BLaER1 (cell line): ENCODE data around the gene QPRT.
A peak's percentile ranks its signal among the peaks of the same experiment; 100 is the strongest.
"Not testable (repeated sequence)": the region's sequence is repeated elsewhere in the genome, so short reads cannot be mapped to it uniquely, and the experiment has no call there.

ENCODE experiments used
- H3K27ac ChIP-seq: shearing (Covaris generic); formaldehyde crosslinking; 2 replicates; pipeline ENCODE4 v1.8.1; 2022
- H3K27me3 ChIP-seq: shearing (Covaris generic); formaldehyde crosslinking; 2 replicates; pipeline ENCODE4 v1.8.1; 2022
- H3K36me3 ChIP-seq: shearing (Covaris generic); formaldehyde crosslinking; 2 replicates; pipeline ENCODE4 v1.8.1; 2022
- H3K4me1 ChIP-seq: shearing (Covaris generic); formaldehyde crosslinking; 2 replicates; pipeline ENCODE4 v1.8.1; 2022
- H3K4me2 ChIP-seq: shearing (Covaris generic); formaldehyde crosslinking; 2 replicates; pipeline ENCODE4 v1.8.1; 2022
- H3K4me3 ChIP-seq: shearing (Covaris generic); formaldehyde crosslinking; 2 replicates; pipeline ENCODE4 v1.8.1; 2022
- H3K9ac ChIP-seq: shearing (Covaris generic); formaldehyde crosslinking; 2 replicates; pipeline ENCODE4 v1.8.1; 2022
- H3K9me3 ChIP-seq: shearing (Covaris generic); formaldehyde crosslinking; 2 replicates; pipeline ENCODE4 v1.8.1; 2022
- H4K20me1 ChIP-seq: shearing (Covaris generic); formaldehyde crosslinking; 2 replicates; pipeline ENCODE4 v1.8.1; 2022
- Cebpa-rat ChIP-seq: shearing (Covaris generic); IDR thresholded peaks from 2 replicates; pipeline ENCODE4 v1.8.1; 2022

The QPRT gene

GRCh38 chr16:29662000-29662728 lies 16.8 kb upstream of the QPRT start:
- Histone ChIP-seq H3K36me3 (0 out of 2 replicates have a peak, but pooled peaks cover 15% of the 10 kb centered on the region), H3K4me1 (peaks cover 54% of the 10 kb centered on the region), H3K9me3 (no peaks in the 10 kb centered on the region), H3K4me2 (peak overlapping the region; percentile 96), H3K9ac (peak overlapping the region; percentile 95), H4K20me1 (peaks cover 11% of the 10 kb centered on the region), H3K27ac (peak overlapping the region; percentile 97), H3K4me3 (peak overlapping the region; percentile 84), H3K27me3 (no peaks in the 10 kb centered on the region)
- no peak for TF ChIP-seq Cebpa-rat

- Histone ChIP-seq H3K27me3 (no peaks in the 10 kb centered on the region), H3K9me3 (no peaks in the 10 kb centered on the region), H3K36me3 (peaks cover 19% of the 10 kb centered on the region), H3K4me3 (peak overlapping the region; percentile 84), H3K4me1 (peaks cover 55% of the 10 kb centered on the region), H3K27ac (peak overlapping the region; percentile 97), H3K9ac (peak overlapping the region; percentile 95), H4K20me1 (peaks cover 16% of the 10 kb centered on the region), H3K4me2 (peak overlapping the region; percentile 96)
- TF ChIP-seq Cebpa-rat, result no peak
These were observed 16.3 kb upstream of the QPRT start for GRCh38 chr16:29662729-29663015.

- Histone ChIP-seq H3K27ac (peak within 1 kb of the TSS; percentile 97), H3K9me3 (no peaks in the 10 kb centered on the region), H3K4me2 (peak within 1 kb of the TSS; percentile 96), H3K36me3 (peaks cover 24% of the 10 kb centered on the region), H3K4me3 (peak within 1 kb of the TSS; percentile 84), H3K4me1 (peaks cover 61% of the 10 kb centered on the region), H3K9ac (peak within 1 kb of the TSS; percentile 95), H4K20me1 (peaks cover 21% of the 10 kb centered on the region), H3K27me3 (no peaks in the 10 kb centered on the region)
- TF ChIP-seq Cebpa-rat, result no peak
These were observed 15.8 kb upstream of the QPRT start, which contains the start of gene SPN for GRCh38 chr16:29663016-29663806. Gene SPN, plus strand, starts transcription at chr16:29663247. Its CDS starts 482 bp downstream, at chr16:29663729.

GRCh38 chr16:29663807-29664090 lies 15.2 kb upstream of the QPRT start:
- Histone ChIP-seq H3K9me3 (no peaks in the 10 kb centered on the region), H3K27ac (peak overlapping the region; percentile 97), H3K27me3 (no peaks in the 10 kb centered on the region), H3K4me1 (peaks cover 62% of the 10 kb centered on the region), H3K36me3 (peaks cover 30% of the 10 kb centered on the region), H4K20me1 (peaks cover 27% of the 10 kb centered on the region), H3K4me3 (peak overlapping the region; percentile 84), H3K4me2 (peak overlapping the region; percentile 96), H3K9ac (peak overlapping the region; percentile 95)
- no peak for TF ChIP-seq Cebpa-rat

- H3K4me3 ChIP-seq, result peak overlapping the region; percentile 84
- H3K27me3 ChIP-seq, result no peaks in the 10 kb centered on the region
- no peaks in the 10 kb centered on the region for H3K9me3 ChIP-seq
- H3K4me2 ChIP-seq, result peak overlapping the region; percentile 96
- TF ChIP-seq Cebpa-rat, result no peak
- peak overlapping the region; percentile 95 for H3K9ac ChIP-seq
- H3K36me3 ChIP-seq, result peaks cover 35% of the 10 kb centered on the region
- H3K4me1 ChIP-seq, result peaks cover 63% of the 10 kb centered on the region
- H4K20me1 ChIP-seq, result peaks cover 32% of the 10 kb centered on the region
- peak overlapping the region; percentile 97 for H3K27ac ChIP-seq
These were observed 14.7 kb upstream of the QPRT start for GRCh38 chr16:29664091-29664921.

GRCh38 chr16:29665294-29666077 lies 13.5 kb upstream of the QPRT start:
- Histone ChIP-seq H3K4me2 (peak overlapping the region; percentile 96), H3K27me3 (no peaks in the 10 kb centered on the region), H3K4me1 (peaks cover 70% of the 10 kb centered on the region), H3K9me3 (no peaks in the 10 kb centered on the region), H3K27ac (peak overlapping the region; percentile 97), H3K36me3 (peaks cover 45% of the 10 kb centered on the region), H3K9ac (peak overlapping the region; percentile 95), H4K20me1 (peaks cover 44% of the 10 kb centered on the region), H3K4me3 (peak overlapping the region; percentile 84)
- TF ChIP-seq Cebpa-rat, result no peak

GRCh38 chr16:29667322-29667610 lies 11.7 kb upstream of the QPRT start:
- H4K20me1 ChIP-seq, result peaks cover 56% of the 10 kb centered on the region
- peak overlapping the region; percentile 97 for H3K27ac ChIP-seq
- H3K4me3 ChIP-seq, result peak overlapping the region; percentile 84
- H3K4me2 ChIP-seq, result peak overlapping the region; percentile 96
- H3K36me3 ChIP-seq, result peaks cover 59% of the 10 kb centered on the region
- not testable (repeated sequence) for H3K9me3 ChIP-seq, H3K27me3 ChIP-seq
- peak overlapping the region; percentile 95 for H3K9ac ChIP-seq
- peaks cover 72% of the 10 kb centered on the region for H3K4me1 ChIP-seq

GRCh38 chr16:29667755-29668154 lies 11.2 kb upstream of the QPRT start:
- H3K4me2 ChIP-seq, result peak overlapping the region; percentile 96
- H3K36me3 ChIP-seq, result peaks cover 59% of the 10 kb centered on the region

GRCh38 chr16:29668267-29668666 lies 10.7 kb upstream of the QPRT start:
- Histone ChIP-seq H3K27me3 (no peaks in the 10 kb centered on the region), H3K9me3 (no peaks in the 10 kb centered on the region)
- TF ChIP-seq Cebpa-rat, result no peak

More at GRCh38 chr16:29667755-29668154, 11.2 kb upstream of the QPRT start:
- no peaks in the 10 kb centered on the region for H3K9me3 ChIP-seq
- peaks cover 72% of the 10 kb centered on the region for H3K4me1 ChIP-seq
- H3K4me3 ChIP-seq, result no peak overlapping the region
- no peak for TF ChIP-seq Cebpa-rat
- H4K20me1 ChIP-seq, result peaks cover 56% of the 10 kb centered on the region
- no peak overlapping the region; the same call in 1 of the 2 replicates for H3K27ac ChIP-seq
- no peaks in the 10 kb centered on the region for H3K27me3 ChIP-seq
- H3K9ac ChIP-seq, result peak overlapping the region; percentile 95; the same call in 1 of the 2 replicates

More at GRCh38 chr16:29668267-29668666, 10.7 kb upstream of the QPRT start:
- Histone ChIP-seq H3K9ac (no peak overlapping the region), H3K4me1 (peaks cover 77% of the 10 kb centered on the region), H3K4me3 (no peak overlapping the region), H4K20me1 (peaks cover 56% of the 10 kb centered on the region), H3K4me2 (peak overlapping the region; percentile 96), H3K27ac (no peak overlapping the region), H3K36me3 (peaks cover 59% of the 10 kb centered on the region)
